Glutamatergic neuron (in vitro differentiated cells): ENCODE data around the gene RPL28. TPM values are rescaled to one million over a fixed set of nuclear protein-coding genes. Genes with fewer than 3 reads are reported as not detected.
"Not testable (repeated sequence)": the region's sequence is repeated elsewhere in the genome, so short reads cannot be mapped to it uniquely, and the experiment has no call there.

Experiments used
- DNase-seq: peaks from one replicate; pipeline ENCODE4 v3.0.0; 2022
- H3K27ac Mint-ChIP-seq: one replicate; pipeline ENCODE4 v1.8.0; 2020; ENCODE audit warnings: mild to moderate bottlenecking, mixed read lengths, inconsistent platforms; ENCODE audit not compliant: unreplicated experiment
- H3K27me3 Mint-ChIP-seq: one replicate; pipeline ENCODE4 v1.8.0; 2020; ENCODE audit warnings: mild to moderate bottlenecking, moderate library complexity, mixed read lengths, inconsistent platforms; ENCODE audit not compliant: unreplicated experiment
- H3K36me3 Mint-ChIP-seq: one replicate; pipeline ENCODE4 v1.8.0; 2020; ENCODE audit warnings: mild to moderate bottlenecking, mixed read lengths, inconsistent platforms; ENCODE audit not compliant: unreplicated experiment
- H3K4me1 Mint-ChIP-seq: one replicate; pipeline ENCODE4 v1.8.0; 2020; ENCODE audit warnings: mild to moderate bottlenecking, low read depth, mixed read lengths, inconsistent platforms; ENCODE audit not compliant: unreplicated experiment
- H3K4me3 Mint-ChIP-seq: one replicate; pipeline ENCODE4 v1.8.0; 2020; ENCODE audit warnings: mild to moderate bottlenecking, mixed read lengths, inconsistent platforms; ENCODE audit not compliant: unreplicated experiment
- H3K9me3 Mint-ChIP-seq: one replicate; pipeline ENCODE4 v1.8.0; 2020; ENCODE audit warnings: mild to moderate bottlenecking, moderate library complexity, mixed read lengths, inconsistent platforms; ENCODE audit not compliant: unreplicated experiment
- total RNA-seq: library from RNA; stranded (reverse); fragmentation: NEBNext Ultra II Directional; extraction: Animal tissue kit (Norgen Biotek cat#: 25700); gene quantifications from one replicate; pipeline ENCODE4 v1.2.1, GENCODE V29; 2021; ENCODE audit not compliant: unreplicated experiment
- TF ChIP-seq, protein P1 (sequence below): fragments of 200-600 bp; sonication (generic); IDR thresholded peaks from one replicate; pipeline ENCODE4 v1.5.0; 2021; ENCODE audit not compliant: partially characterized antibody, unreplicated experiment

Gene RPL28
- total RNA-seq, 1 donor from 2014 or later: 1,087 TPM

DNA sequence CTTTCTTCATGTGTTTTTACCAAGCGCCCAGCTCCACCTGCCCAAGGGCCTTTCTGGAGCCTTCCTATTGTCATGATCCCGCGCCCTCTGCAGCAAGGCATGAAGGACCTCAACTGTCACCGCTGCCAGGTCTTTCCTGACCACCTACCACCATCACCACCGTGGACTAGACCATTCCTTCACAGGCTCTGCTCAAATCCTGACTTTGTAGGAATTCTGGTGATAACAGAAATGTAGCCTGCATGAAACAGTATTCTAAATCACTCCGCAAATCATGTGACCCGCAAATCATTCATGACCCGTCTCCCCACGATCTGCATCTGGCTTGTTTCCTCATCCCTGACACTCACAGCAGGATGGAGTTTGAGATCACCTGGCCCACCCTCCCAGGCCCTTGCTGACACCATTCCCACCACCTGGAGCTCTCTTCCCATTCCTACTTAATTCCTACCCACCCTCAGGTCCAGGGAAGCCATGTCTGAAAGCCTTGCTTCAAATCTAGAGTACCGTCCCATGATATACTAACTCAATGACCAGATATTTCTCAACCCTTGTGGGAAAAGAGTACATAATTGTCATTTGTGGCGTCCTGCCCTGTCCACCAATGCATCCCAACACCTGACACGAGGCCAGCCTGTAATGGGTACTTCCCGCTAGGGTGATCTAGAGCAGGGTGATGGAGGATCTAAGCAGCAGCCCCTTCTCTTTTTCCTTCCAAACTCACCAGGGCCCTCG, 20.5 kb downstream of the RPL28 start:
- peak overlapping the region; percentile 60 for H3K27ac Mint-ChIP-seq
- no peak for DNase-seq
- H3K4me1 Mint-ChIP-seq: peaks cover 17% of the 10 kb centered on the region
- peaks cover 12% of the 10 kb centered on the region for H3K36me3 Mint-ChIP-seq
- H3K27me3 Mint-ChIP-seq: peaks cover 20% of the 10 kb centered on the region
- H3K9me3 Mint-ChIP-seq: peaks cover 27% of the 10 kb centered on the region
- TF ChIP-seq, protein P1, sequence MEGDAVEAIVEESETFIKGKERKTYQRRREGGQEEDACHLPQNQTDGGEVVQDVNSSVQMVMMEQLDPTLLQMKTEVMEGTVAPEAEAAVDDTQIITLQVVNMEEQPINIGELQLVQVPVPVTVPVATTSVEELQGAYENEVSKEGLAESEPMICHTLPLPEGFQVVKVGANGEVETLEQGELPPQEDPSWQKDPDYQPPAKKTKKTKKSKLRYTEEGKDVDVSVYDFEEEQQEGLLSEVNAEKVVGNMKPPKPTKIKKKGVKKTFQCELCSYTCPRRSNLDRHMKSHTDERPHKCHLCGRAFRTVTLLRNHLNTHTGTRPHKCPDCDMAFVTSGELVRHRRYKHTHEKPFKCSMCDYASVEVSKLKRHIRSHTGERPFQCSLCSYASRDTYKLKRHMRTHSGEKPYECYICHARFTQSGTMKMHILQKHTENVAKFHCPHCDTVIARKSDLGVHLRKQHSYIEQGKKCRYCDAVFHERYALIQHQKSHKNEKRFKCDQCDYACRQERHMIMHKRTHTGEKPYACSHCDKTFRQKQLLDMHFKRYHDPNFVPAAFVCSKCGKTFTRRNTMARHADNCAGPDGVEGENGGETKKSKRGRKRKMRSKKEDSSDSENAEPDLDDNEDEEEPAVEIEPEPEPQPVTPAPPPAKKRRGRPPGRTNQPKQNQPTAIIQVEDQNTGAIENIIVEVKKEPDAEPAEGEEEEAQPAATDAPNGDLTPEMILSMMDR: no peak
- H3K4me3 Mint-ChIP-seq: peak overlapping the region; percentile 88

DNA sequence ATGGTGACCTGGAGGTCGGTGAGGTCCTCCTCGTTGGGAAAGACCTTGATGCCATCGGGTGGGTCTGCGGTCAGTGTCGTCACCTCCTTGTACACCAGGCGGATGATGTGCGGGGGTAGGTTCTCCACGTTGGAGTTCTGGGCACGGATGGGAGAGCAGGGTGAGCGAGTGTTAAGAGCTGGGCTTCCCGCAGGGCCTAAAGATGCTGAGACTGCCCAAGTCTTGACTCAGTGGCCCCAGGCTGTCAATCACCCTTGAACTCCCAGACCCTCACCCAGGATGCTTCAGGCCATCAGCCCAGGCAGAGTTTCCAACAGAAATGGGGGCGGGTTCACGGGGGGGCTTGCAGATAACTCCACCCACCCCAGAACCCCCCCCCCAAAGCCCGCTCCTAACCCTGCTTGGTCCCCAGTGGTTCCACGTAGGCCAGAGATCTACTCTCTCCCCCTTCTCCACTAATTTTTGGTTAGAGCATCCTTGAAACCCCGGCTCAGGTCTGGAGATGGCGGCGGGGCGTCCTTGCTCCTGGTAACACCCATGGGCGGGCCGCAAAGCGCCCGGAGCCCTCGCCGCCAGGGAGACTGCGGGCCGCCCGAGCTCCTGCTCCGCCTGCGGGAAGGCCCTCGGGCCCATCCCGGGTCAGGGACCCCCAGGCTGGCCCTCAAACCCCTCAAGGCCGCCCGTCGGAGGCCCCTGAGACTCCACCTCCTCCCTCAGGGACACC, 21.3 kb downstream of the RPL28 start:
- H3K36me3 Mint-ChIP-seq: peaks cover 12% of the 10 kb centered on the region
- TF ChIP-seq, protein P1: no peak
- DNase-seq: peak; percentile 41
- peak overlapping the region; percentile 88 for H3K4me3 Mint-ChIP-seq
- peak overlapping the region; percentile 60 for H3K27ac Mint-ChIP-seq
- peaks cover 24% of the 10 kb centered on the region for H3K9me3 Mint-ChIP-seq
- peaks cover 22% of the 10 kb centered on the region for H3K27me3 Mint-ChIP-seq
- H3K4me1 Mint-ChIP-seq: peaks cover 15% of the 10 kb centered on the region

DNA sequence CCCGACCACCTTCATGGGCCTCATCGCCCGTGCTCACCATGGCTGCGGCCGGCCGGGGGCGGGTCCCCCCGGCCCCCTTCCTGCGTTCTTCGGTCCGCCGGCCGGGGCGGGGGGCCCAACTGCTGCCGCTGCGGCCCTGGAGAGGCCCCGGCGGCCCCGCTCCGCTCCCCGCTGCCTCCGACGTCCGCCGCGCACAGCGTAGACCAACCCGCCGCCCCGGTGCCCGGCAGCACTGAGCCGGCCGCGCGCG, 21.7 kb downstream of the RPL28 start, which contains the start of gene UBE2S:
Gene UBE2S, minus strand, starts transcription at position 239 of the 250 bp plus-strand sequence. Its CDS starts 199 bp downstream, at position 40.
- Mint-ChIP-seq H3K4me3 (peak within 1 kb of the TSS; percentile 88), H3K27ac (peak within 1 kb of the TSS; percentile 94), H3K9me3 (peaks cover 24% of the 10 kb centered on the region), H3K36me3 (peaks cover 12% of the 10 kb centered on the region), H3K4me1 (peaks cover 13% of the 10 kb centered on the region), H3K27me3 (peaks cover 22% of the 10 kb centered on the region)
- not testable (repeated sequence) for DNase-seq

DNA sequence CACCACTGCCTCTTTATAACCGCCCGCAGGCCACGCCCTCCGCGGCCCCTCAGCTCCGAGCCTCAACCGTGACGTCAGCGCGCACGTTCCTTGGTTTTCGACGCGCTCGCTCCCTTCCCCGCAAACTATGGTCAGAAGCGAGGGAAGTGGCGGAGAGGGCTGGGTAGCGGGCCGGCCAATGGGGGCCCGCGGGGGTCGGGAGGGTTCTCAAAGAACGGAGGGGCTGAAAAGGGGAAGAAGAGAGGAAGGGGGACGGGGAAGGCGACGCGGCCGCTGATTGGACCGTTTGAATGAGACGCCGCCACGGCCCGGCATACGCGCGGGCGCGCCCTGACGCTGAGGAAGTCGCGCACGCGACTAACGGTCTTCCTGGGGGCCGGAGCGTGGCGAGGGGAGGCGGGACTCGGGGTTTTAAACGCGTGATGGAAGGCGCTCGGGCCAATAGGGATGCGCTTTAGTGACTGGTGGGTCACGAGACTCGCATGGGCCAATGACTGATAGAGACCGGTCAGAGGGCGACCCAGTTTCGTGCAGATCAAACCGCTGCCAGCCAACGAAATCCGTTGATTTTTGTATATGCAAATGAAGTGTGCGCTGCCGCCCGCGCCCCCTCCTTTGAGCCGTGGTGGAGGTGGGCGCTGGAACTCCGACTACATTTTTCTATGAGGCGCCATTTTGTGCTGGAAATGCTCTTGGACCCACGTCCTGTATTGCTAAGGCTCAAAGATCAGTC, 22.2 kb downstream of the RPL28 start:
- Mint-ChIP-seq H3K9me3 (peaks cover 24% of the 10 kb centered on the region), H3K36me3 (peaks cover 12% of the 10 kb centered on the region), H3K27me3 (peaks cover 22% of the 10 kb centered on the region), H3K27ac (peak overlapping the region; percentile 94), H3K4me3 (peak overlapping the region; percentile 86), H3K4me1 (peaks cover 13% of the 10 kb centered on the region)
- TF ChIP-seq, protein P1: no peak
- peak; percentile 96 for DNase-seq

DNA sequence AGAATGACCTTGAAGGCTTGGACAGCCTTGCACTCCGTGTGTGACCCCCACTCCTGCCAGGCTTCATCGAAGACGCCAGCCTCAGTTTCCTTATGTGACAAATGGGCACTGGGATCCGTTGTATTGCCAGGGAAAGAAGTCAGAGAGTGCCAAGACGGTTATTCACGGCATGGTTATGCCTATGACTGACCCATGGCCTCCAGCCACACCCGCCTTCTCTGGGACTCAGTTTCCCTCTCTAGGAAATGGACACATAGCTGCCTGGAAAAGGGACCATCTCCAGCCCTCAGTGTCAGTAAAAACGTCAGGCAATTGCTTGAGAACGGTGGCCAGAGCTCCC, 22.8 kb downstream of the RPL28 start:
- Mint-ChIP-seq H3K9me3 (peaks cover 24% of the 10 kb centered on the region), H3K27ac (peak overlapping the region; percentile 94), H3K4me3 (peak overlapping the region; percentile 86), H3K36me3 (peaks cover 12% of the 10 kb centered on the region), H3K4me1 (peaks cover 13% of the 10 kb centered on the region), H3K27me3 (peaks cover 24% of the 10 kb centered on the region)
- no peak for DNase-seq
- TF ChIP-seq, protein P1: no peak

DNA sequence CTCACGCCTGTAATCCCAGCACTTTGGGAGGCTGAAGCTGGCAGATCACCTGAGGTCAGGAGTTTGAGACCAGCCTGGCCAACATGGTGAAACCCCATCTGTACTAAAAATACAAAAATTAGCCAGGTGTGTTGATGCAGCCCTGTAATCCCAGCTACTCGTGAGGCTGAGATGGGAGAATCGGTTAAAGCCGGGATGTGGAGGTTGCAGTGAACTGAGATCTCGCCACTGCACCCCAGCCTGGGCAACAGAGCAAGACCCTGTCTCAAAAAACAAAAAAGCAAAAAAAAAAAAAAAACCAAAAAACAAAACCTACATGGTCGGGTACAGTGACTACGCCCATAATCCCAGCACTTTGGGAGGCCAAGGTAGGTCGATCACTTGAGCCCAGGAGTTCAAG, 23.4 kb downstream of the RPL28 start:
- not testable (repeated sequence) for H3K27ac Mint-ChIP-seq, DNase-seq, H3K4me3 Mint-ChIP-seq
- Mint-ChIP-seq H3K36me3 (peaks cover 12% of the 10 kb centered on the region), H3K9me3 (peaks cover 26% of the 10 kb centered on the region), H3K27me3 (peaks cover 24% of the 10 kb centered on the region), H3K4me1 (peaks cover 13% of the 10 kb centered on the region)
